BLaER1 (cell line): ENCODE data around the gene HDGF.
A peak's percentile ranks its signal among the peaks of the same experiment; 100 is the strongest.

ENCODE experiments used
- H3K27ac ChIP-seq: shearing (Covaris generic); formaldehyde crosslinking; 2 replicates; pipeline ENCODE4 v1.8.1; 2022
- H3K27me3 ChIP-seq: shearing (Covaris generic); formaldehyde crosslinking; 2 replicates; pipeline ENCODE4 v1.8.1; 2022
- H3K36me3 ChIP-seq: shearing (Covaris generic); formaldehyde crosslinking; 2 replicates; pipeline ENCODE4 v1.8.1; 2022
- H3K4me1 ChIP-seq: shearing (Covaris generic); formaldehyde crosslinking; 2 replicates; pipeline ENCODE4 v1.8.1; 2022
- H3K4me2 ChIP-seq: shearing (Covaris generic); formaldehyde crosslinking; 2 replicates; pipeline ENCODE4 v1.8.1; 2022
- H3K4me3 ChIP-seq: shearing (Covaris generic); formaldehyde crosslinking; 2 replicates; pipeline ENCODE4 v1.8.1; 2022
- H3K9ac ChIP-seq: shearing (Covaris generic); formaldehyde crosslinking; 2 replicates; pipeline ENCODE4 v1.8.1; 2022
- H3K9me3 ChIP-seq: shearing (Covaris generic); formaldehyde crosslinking; 2 replicates; pipeline ENCODE4 v1.8.1; 2022
- H4K20me1 ChIP-seq: shearing (Covaris generic); formaldehyde crosslinking; 2 replicates; pipeline ENCODE4 v1.8.1; 2022
- Cebpa-rat ChIP-seq: shearing (Covaris generic); IDR thresholded peaks from 2 replicates; pipeline ENCODE4 v1.8.1; 2022

HDGF gene

DNA sequence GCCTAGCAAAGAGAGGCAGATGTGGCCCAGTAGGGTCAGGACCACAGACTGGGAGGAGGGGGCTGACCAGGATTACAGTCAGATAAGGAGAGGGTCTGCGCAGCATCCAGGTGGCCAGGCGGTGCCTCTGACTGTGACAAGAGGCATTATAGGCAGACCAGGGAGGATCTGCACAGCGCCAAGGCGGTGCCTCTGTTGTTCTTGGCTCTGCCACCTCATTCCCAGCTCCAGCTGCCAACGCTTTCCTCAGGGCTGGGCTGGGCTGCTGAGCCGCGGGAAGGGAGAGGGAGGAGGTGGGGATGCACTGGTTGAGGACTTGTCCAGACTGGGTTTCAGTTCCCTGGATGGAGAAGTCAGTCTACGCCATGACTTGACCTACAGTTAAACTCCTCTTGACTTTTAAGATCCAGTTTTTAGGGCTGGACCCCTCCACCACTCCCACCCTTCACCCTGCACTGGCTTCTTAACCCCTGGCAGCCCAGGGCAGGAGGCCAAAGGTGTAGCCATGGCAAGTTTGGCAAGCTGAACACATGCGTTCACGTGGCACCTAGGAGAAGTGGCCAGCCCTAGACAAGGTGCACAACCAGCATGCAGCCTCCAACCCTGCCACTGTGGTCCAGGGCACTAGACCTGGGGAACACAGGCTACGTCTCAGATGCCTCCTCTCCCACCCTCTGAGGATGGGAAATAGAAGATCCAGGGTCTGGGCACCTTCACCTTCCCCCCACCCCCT is 41.6 kb downstream of the HDGF start:
- Histone ChIP-seq H3K27ac (no peak overlapping the region), H3K4me2 (no peak overlapping the region), H3K4me3 (no peak overlapping the region), H3K4me1 (peaks cover 31% of the 10 kb centered on the region), H3K9me3 (no peaks in the 10 kb centered on the region), H4K20me1 (no peaks in the 10 kb centered on the region), H3K36me3 (no peaks in the 10 kb centered on the region), H3K9ac (no peak overlapping the region), H3K27me3 (peaks cover 13% of the 10 kb centered on the region)
- no peak for TF ChIP-seq Cebpa-rat

DNA sequence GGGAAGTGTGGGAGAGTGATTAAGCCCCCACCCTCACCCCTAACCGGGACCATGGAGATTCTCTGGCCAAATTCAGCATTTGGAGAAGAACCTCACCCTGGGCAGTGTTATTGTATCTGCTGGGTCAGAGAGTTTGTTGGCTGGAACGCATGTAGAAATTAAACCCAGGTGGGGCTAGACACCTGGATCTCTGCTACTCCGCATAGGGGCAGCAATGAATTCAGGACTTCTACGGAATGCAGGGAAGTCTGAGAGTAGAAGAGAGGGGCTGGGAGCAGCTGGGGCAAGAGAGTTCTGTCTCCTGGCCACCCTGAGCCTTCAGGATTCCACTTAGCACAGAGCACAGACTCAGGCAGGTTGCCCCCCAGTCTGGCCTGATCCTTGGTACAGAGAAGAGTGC is 42.4 kb downstream of the HDGF start:
- H3K27ac ChIP-seq: no peak overlapping the region
- H3K4me1 ChIP-seq: peaks cover 36% of the 10 kb centered on the region
- H3K27me3 ChIP-seq: peaks cover 22% of the 10 kb centered on the region
- TF ChIP-seq Cebpa-rat: no peak
- no peaks in the 10 kb centered on the region; the same call in 1 of the 2 replicates for H4K20me1 ChIP-seq
- no peak overlapping the region for H3K4me3 ChIP-seq
- no peak overlapping the region for H3K9ac ChIP-seq
- H3K9me3 ChIP-seq: no peaks in the 10 kb centered on the region
- no peak overlapping the region for H3K4me2 ChIP-seq
- no peaks in the 10 kb centered on the region for H3K36me3 ChIP-seq

DNA sequence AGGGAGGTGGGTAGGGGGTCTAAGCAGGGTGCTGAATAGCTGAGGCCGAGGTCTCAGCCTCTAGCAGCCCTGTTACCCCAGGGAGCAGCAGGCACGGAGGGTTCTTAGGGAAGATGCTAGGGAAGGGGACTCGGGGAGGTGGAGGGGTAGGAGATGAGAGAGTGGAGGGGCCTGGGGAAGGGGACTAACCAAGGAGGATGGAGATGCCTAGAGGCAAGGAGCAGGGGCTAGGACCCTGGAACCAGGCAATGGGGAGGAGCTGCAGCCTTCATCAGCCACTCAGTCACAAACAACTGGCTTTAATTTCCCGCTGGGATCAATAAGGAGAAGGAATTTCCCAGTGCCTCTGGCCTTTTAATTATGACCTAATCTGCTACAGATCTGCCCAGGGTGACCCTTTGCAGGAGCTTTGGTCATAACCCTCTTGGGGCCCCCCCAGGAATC is 43.2 kb downstream of the HDGF start:
- H3K27me3 ChIP-seq: peaks cover 30% of the 10 kb centered on the region
- H4K20me1 ChIP-seq: no peaks in the 10 kb centered on the region; the same call in none of the 2 replicates
- H3K4me2 ChIP-seq: peak overlapping the region; percentile 99; the same call in 1 of the 2 replicates
- no peak overlapping the region for H3K9ac ChIP-seq
- H3K9me3 ChIP-seq: no peaks in the 10 kb centered on the region
- peaks cover 36% of the 10 kb centered on the region for H3K4me1 ChIP-seq
- no peak overlapping the region for H3K27ac ChIP-seq
- no peak for TF ChIP-seq Cebpa-rat
- H3K36me3 ChIP-seq: no peaks in the 10 kb centered on the region
- no peak overlapping the region for H3K4me3 ChIP-seq

DNA sequence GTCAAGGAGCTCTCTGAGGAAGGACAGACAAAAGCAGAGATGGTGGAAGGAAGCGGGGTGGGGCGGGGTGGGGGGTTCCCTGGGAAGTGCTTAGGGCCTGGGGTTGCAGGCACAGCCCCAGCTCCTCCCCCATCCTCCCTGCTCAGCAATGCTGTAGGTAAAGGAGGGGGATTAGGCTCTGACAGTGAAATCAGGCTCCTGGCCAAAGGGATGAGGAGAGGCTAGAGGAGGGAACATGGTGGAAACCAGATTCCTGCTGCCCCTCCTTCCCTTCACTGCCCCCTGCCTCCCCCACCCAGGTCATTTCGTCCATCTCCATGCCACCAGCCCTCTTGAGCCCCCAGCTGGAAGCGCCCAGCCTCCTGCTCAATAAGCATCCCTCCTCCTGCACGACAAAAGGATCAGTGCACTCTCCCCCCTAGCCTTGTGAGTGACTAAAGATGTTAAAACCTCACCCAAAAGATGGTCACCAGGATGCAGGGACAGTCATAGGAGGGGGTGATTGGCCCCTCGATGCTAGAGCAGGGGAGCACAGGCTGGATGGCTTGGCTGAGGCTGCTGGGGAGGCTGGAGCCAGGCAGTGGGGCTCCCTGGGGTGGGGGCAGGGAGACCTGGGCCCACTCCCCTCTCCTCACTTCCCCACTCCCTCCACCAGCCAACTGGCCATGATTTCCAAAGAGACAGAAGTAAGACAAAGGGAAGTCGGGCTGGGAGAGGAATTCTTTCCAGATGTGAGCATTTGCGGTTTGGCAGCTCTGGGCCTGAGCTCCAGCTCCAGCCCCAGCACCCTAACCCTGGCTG is 43.9 kb downstream of the HDGF start:
- no peak overlapping the region for H3K4me3 ChIP-seq
- H3K27me3 ChIP-seq: peaks cover 36% of the 10 kb centered on the region
- peaks cover 36% of the 10 kb centered on the region for H3K4me1 ChIP-seq
- H4K20me1 ChIP-seq: no peaks in the 10 kb centered on the region; the same call in none of the 2 replicates
- no peak for TF ChIP-seq Cebpa-rat
- H3K36me3 ChIP-seq: no peaks in the 10 kb centered on the region
- H3K4me2 ChIP-seq: peak overlapping the region; percentile 99
- H3K9me3 ChIP-seq: no peaks in the 10 kb centered on the region
- H3K27ac ChIP-seq: no peak overlapping the region
- H3K9ac ChIP-seq: peak overlapping the region; percentile 77; the same call in 1 of the 2 replicates

DNA sequence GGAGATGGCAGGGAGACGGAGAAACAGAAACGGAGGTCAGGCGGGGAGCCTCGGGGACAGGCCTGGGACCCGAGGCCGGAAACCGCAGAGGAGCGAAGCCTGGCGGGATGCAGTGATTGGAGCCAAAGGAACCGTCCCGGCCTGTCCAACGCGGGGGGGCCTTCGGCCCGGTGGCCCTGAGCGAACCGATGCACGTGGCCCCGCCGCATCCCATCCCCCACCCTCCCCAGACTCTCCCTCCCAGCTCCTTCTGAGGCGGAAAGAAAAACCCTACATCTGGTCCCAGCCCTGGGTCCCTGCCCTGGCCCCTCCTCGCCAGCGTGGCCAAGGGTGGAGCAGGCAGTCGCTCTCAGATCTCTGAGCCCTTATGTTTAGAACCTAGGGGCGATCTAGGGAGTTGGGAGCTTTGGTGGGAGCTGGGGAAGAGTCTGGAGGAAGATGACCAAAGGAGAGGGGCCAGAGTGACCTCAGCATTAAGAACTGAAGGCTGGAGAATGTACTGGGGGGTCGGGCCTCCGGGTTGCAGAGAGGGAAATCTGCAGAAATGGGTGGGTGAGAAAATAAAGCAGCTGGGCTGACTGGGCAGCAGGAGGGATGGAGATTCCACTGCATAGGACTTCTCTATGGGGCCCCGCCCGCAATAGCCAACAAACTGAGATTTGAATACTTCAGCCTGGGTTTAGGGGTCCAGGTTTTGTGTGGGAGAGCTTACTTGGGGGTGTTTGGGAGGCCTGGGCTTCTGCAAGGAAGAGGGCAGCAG is 44.6 kb downstream of the HDGF start:
- peaks cover 36% of the 10 kb centered on the region for H3K4me1 ChIP-seq
- no peaks in the 10 kb centered on the region for H3K36me3 ChIP-seq
- peak overlapping the region; percentile 99 for H3K4me2 ChIP-seq
- peak overlapping the region; percentile 69 for H3K4me3 ChIP-seq
- TF ChIP-seq Cebpa-rat: no peak
- no peaks in the 10 kb centered on the region; the same call in none of the 2 replicates for H4K20me1 ChIP-seq
- peak overlapping the region; percentile 81 for H3K27ac ChIP-seq
- H3K9ac ChIP-seq: peak overlapping the region; percentile 77
- peaks cover 38% of the 10 kb centered on the region for H3K27me3 ChIP-seq
- H3K9me3 ChIP-seq: no peaks in the 10 kb centered on the region

DNA sequence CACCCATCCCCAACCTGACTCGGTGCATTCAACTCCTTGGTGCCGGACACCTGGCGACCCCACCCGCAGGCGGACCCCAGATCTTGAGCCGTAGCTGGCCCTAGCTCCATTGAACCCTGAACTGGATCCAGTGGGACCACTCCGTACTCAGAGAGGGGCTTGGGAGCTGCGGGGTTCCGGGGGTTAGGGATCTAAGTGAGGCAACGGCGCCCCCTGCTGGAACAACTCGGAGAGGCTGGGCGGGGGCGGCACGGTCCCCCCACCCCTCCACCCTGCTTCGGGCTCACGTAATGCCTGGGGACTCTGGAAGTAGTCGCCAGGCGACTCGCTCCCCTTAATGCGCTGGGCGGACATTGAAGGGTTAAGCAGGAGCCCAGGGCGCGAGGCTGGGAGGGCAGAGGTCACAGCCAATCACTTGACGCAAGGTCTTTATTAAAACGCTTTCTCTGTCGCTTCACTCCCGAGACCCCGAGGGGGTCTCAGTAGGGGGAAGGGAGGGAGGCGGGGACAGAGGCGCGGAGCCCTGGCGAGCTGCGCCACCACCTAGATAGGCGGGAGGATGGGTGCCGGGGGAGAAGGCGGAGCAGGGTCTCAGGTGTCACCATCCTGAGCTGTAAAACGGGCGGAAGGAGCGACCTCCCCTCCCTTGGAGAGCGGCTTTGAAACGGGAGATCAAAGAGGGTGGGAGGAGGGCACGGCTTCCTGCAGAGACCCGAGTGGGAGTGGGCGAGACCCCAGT is 45.4 kb downstream of the HDGF start:
- H3K4me2 ChIP-seq: peak overlapping the region; percentile 99
- peaks cover 38% of the 10 kb centered on the region for H3K27me3 ChIP-seq
- no peak for TF ChIP-seq Cebpa-rat
- H3K9me3 ChIP-seq: no peaks in the 10 kb centered on the region
- H3K4me1 ChIP-seq: peaks cover 36% of the 10 kb centered on the region
- peak overlapping the region; percentile 69 for H3K4me3 ChIP-seq
- peak overlapping the region; percentile 81 for H3K27ac ChIP-seq
- H3K36me3 ChIP-seq: no peaks in the 10 kb centered on the region
- peak overlapping the region; percentile 77 for H3K9ac ChIP-seq
- H4K20me1 ChIP-seq: no peaks in the 10 kb centered on the region; the same call in none of the 2 replicates

DNA sequence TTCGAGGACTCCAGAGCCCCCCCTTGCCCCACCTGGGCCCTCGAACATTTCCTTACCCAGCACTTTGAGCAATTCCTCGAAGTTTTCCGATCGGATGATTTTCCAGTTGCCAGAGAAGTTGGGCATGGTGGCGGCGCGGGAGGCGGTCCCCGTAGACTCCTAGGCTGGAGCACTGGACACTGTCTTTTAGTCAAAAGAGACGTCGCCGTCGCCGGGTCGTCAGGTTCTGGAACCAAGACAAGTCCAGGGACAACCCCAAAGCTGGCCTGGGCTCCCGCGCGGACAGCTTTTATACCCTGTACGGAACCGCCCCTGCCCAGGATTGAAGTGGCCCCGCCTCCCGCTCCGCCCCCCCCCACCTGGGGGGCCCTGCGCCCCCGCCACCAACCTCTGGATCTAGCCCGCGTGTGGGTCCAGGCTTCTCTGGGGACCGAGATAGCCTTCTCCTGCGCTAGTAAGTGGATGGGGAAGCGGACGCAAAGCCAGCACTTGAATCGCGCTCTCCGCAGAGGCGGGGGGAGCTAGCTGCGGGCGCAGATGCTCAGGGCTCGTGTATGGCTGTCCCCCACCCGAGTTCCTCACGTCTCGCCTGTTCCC is 46.1 kb downstream of the HDGF start, which contains the start of gene CRABP2:
Gene CRABP2, minus strand, starts transcription at position 263 of the 597 bp plus-strand sequence. Its CDS starts 137 bp downstream, at position 126.
- H3K4me3 ChIP-seq: peak within 1 kb of the TSS; percentile 69
- H4K20me1 ChIP-seq: no peaks in the 10 kb centered on the region; the same call in none of the 2 replicates
- peak within 1 kb of the TSS; percentile 99 for H3K4me2 ChIP-seq
- H3K9me3 ChIP-seq: no peaks in the 10 kb centered on the region
- no peaks in the 10 kb centered on the region for H3K36me3 ChIP-seq
- no peak for TF ChIP-seq Cebpa-rat
- peak within 1 kb of the TSS; percentile 81 for H3K27ac ChIP-seq
- peaks cover 38% of the 10 kb centered on the region for H3K27me3 ChIP-seq
- peak within 1 kb of the TSS; percentile 77 for H3K9ac ChIP-seq
- H3K4me1 ChIP-seq: peaks cover 36% of the 10 kb centered on the region

DNA sequence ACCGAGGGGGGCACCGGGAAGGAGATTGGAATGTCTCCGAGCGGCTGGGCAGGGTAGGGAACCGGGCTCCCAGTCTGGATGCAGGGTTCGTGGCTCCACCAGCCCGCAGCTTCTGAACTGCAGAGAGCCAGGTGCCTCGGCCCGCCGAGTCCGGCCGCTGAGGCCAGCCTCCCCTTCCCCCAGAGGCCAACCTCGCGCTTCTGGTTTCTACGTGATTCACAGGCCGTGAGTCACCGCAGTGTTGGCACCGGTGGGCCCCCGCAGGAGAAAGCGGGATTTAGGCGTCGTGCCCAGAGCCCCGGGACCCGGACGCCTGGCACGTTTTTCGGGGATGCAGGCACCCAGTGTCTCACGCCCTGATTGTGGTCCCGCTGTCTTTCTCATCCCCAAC is 46.5 kb downstream of the HDGF start:
- H4K20me1 ChIP-seq: no peaks in the 10 kb centered on the region; the same call in none of the 2 replicates
- H3K36me3 ChIP-seq: no peaks in the 10 kb centered on the region
- H3K9me3 ChIP-seq: no peaks in the 10 kb centered on the region
- H3K9ac ChIP-seq: no peak overlapping the region
- peak overlapping the region; percentile 99 for H3K4me2 ChIP-seq
- H3K4me3 ChIP-seq: peak overlapping the region; percentile 69
- peaks cover 36% of the 10 kb centered on the region for H3K4me1 ChIP-seq
- H3K27ac ChIP-seq: no peak overlapping the region
- H3K27me3 ChIP-seq: peaks cover 38% of the 10 kb centered on the region
- TF ChIP-seq Cebpa-rat: no peak
